ENCODE data around the gene TMEM150B. TPM values are rescaled to one million over a fixed set of nuclear protein-coding genes. Genes with fewer than 3 reads are reported as not detected.

Gene TMEM150B
- polyA plus RNA-seq, 1 of the 3 experiments (the other 2 are of a cell fraction): not detected

- no peak overlapping the region for H3K27ac ChIP-seq (ENCODE audit: low read depth in 2 of 2, low read length in 1 of 2)
- TF ChIP-seq NFIC (IDR thresholded peaks at IDR 0.05; ENCODE audit: borderline replicate concordance) (no peak), USF1 (IDR thresholded peaks at IDR 0.05; ENCODE audit: borderline replicate concordance, low read depth) (no peak), IRF3 (IDR thresholded peaks at IDR 0.05; ENCODE audit: low read depth, low read length) (no peak), RAD21 (IDR thresholded peaks at IDR 0.05; ENCODE audit: low read length) (no peak), MEF2A (IDR thresholded peaks at IDR 0.05; ENCODE audit: borderline replicate concordance, low read depth) (no peak), SIN3A (IDR thresholded peaks at IDR 0.05; ENCODE audit: borderline replicate concordance, low read depth, low read length) (no peak), YY1 (IDR thresholded peaks at IDR 0.05; ENCODE audit: low read depth) (no peak), FOSL2 (IDR thresholded peaks at IDR 0.05; ENCODE audit: borderline replicate concordance, low read depth) (no peak), RCOR1 (IDR thresholded peaks at IDR 0.05; ENCODE audit: low read length) (no peak), CHD2 (IDR thresholded peaks at IDR 0.05; ENCODE audit: low read length, partially characterized antibody) (no peak), RFX5 (IDR thresholded peaks at IDR 0.05; ENCODE audit: low read length) (no peak), TCF12 (IDR thresholded peaks at IDR 0.05) (no peak), ELF1 (IDR thresholded peaks at IDR 0.05) (no peak), GATA2 (CRISPR knock-in tag; IDR thresholded peaks at IDR 0.05) (no peak), NRF1 (IDR thresholded peaks at IDR 0.05; ENCODE audit: low read depth, low read length) (no peak), GABPA (IDR thresholded peaks at IDR 0.05; ENCODE audit: low read depth) (no peak), REST (IDR thresholded peaks at IDR 0.05; ENCODE audit: low read depth, low read length) (no peak)
- H3F3A ChIP-seq (replicated peaks; ENCODE audit: insufficient read depth): no peaks in the 10 kb centered on the region
- 94% methylated on average over 10 of the region's 11 CpGs for WGBS (ENCODE audit: low lambda C conversion rate)
- H3K27me3 ChIP-seq (ENCODE audit: insufficient read depth): no peaks in the 10 kb centered on the region
- H3K4me1 ChIP-seq (ENCODE audit: control insufficient read depth in 1 of 2, insufficient read depth in 2 of 2, low read depth in 1 of 2, low read length in 1 of 2): no peaks in the 10 kb centered on the region
- H4K20me1 ChIP-seq (ENCODE audit: insufficient read depth): no peaks in the 10 kb centered on the region
- H2AFZ ChIP-seq (ENCODE audit: low read depth): no peak overlapping the region
- H3K79me2 ChIP-seq (ENCODE audit: insufficient read depth): no peaks in the 10 kb centered on the region
- H3K9ac ChIP-seq: no peak overlapping the region
- DNase-seq: no peak
- POLR2A ChIA-PET: no interaction called here
- no peak overlapping the region for H3K4me3 ChIP-seq (ENCODE audit: low read depth in 2 of 2, low read length in 1 of 2)
- peaks cover 33 to 38% of the 10 kb centered on the region in 2 experiments for H3K36me3 ChIP-seq (replicated peaks in 1 of 2; ENCODE audit: control insufficient read depth in 1 of 2, insufficient read depth in 2 of 2, low read length in 1 of 2)
- CTCF ChIA-PET: no interaction called here
- no peaks in the 10 kb centered on the region for H3K9me3 ChIP-seq
- H3K4me2 ChIP-seq: no peak overlapping the region
- H3K9me2 ChIP-seq: no peaks in the 10 kb centered on the region
Observed at GRCh38 chr19:55308281-55308680, 16.9 kb downstream of the TMEM150B start.
